OCI-LY1 (cell line): ENCODE measurements around the gene CRPPA.

ENCODE experiments used
- CTCF ChIP-seq: fragments of 200-600 bp; sonication (generic), shearing (Covaris generic); IDR thresholded peaks from 2 replicates; pipeline ENCODE4 v1.5.1; 2017; ENCODE audit warnings: mild to moderate bottlenecking, antibody characterized with exemption, low read length, moderate library complexity, mixed read lengths
- EZH2 ChIP-seq: fragments of 200-600 bp; sonication (generic), shearing (Covaris generic); IDR thresholded peaks from 2 replicates; pipeline ENCODE4 v1.8.0; 2017; ENCODE audit warnings: borderline replicate concordance, mixed run types, mild to moderate bottlenecking, antibody characterized with exemption, low read length, moderate library complexity, mixed read lengths

DNA sequence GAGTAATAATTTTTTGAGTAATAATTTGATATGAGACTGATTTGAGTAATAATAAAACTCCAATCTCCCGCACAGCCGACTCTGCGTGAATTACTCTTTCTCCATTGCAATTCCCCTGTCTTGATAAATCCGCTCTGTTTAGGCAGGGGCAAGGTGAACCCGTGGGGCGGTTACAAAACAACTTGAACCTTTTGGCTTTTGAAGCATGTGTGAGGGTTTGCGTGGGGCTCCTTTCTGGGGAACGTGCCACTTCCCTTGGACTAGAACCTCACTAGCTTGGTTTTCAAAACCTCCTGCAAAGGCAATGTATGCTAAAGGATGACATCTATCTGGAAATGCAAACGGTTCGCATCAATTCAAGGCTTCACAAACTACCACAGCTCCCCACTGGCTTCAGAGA is 1.5 kb downstream of the CRPPA start:
- TF ChIP-seq CTCF (no peak), EZH2 (no peak)
